HUES64 (cell line): ENCODE data around the gene SNX19.

ENCODE experiments used
- H3K27ac ChIP-seq: 2 replicates; pipeline ENCODE4 v1.7.0; 2013; ENCODE audit warnings: low read depth, low read length, inconsistent platforms
- H3K27me3 ChIP-seq: 2 replicates; pipeline ENCODE4 v1.6.1; 2013; ENCODE audit warnings: mild to moderate bottlenecking, low read length; ENCODE audit not compliant: insufficient read depth
- H3K36me3 ChIP-seq: 2 replicates; pipeline ENCODE4 v1.6.1; 2013; ENCODE audit warnings: mild to moderate bottlenecking, low read length; ENCODE audit not compliant: insufficient read depth
- H3K4me1 ChIP-seq: 2 replicates; pipeline ENCODE4 v1.6.1; 2013; ENCODE audit warnings: mild to moderate bottlenecking, low read length, moderate library complexity; ENCODE audit not compliant: insufficient read depth
- H3K4me3 ChIP-seq: 2 replicates; pipeline ENCODE4 v1.5.1; 2013; ENCODE audit warnings: mild to moderate bottlenecking, low read length, moderate library complexity
- H3K9ac ChIP-seq: 2 replicates; pipeline ENCODE4 v1.6.1; 2013; ENCODE audit warnings: mild to moderate bottlenecking, low read depth, low read length
- H3K9me3 ChIP-seq: 2 replicates; pipeline ENCODE4 v1.6.1; 2013; ENCODE audit warnings: low read depth, low read length; ENCODE audit not compliant: insufficient read depth
- WGBS: fragments of 150-250, 120-280 bp; methylation state at CpG from one replicate; pipeline ENCODE4 v1.1.7; 2013; ENCODE audit warnings: missing lambda C conversion rate; 5-methylcytosine and 5-hydroxymethylcytosine counted together

The SNX19 gene

DNA sequence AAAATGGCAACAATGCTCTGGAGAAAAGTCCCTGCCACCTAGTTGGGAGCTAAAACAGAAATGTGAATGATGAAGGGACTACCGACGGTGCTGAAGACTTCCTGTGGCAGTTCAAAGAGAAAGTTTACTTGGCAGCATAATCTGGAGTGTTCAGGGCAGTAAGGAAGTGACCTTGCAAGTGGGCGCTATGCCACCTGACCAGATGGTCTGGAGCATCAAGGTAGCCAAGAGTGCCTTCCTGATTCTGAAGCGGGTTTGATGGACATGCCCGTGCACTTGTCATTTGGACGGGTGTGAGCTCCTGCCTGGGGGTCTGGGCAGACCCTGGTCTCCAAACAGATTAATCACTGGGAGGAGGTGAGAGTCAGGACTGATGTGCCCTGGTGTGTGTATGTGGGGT lies 1.8 kb upstream of the SNX19 start:
- H3K36me3 ChIP-seq, result peaks cover 18% of the 10 kb centered on the region
- no peak overlapping the region for H3K27ac ChIP-seq
- 96% methylated on average over 6 of the region's 6 CpGs for WGBS
- peaks cover 7% of the 10 kb centered on the region for H3K4me1 ChIP-seq
- H3K9me3 ChIP-seq, result no peaks in the 10 kb centered on the region
- H3K4me3 ChIP-seq, result no peak overlapping the region
- H3K27me3 ChIP-seq, result peaks cover 17% of the 10 kb centered on the region
- no peak overlapping the region for H3K9ac ChIP-seq

DNA sequence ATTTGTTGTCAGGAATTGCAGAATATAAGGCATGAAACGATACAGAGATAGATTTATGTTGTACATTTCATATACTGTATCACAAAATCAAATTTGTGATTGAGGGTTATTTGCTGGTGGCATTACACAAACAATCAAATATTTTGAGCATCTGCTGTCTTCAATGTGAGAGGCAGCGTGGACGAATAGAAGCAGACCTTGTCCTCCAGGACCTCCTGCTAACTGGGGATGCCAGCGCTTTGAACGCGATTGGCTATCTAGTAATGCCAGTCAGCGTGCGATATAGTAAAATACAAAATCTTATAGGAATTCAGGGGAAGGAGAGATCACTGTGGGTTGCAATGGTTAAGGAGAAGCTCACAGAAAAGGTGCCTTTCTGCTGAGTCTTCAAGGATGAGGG lies 631 bp upstream of the SNX19 start:
- H3K4me1 ChIP-seq, result peaks cover 7% of the 10 kb centered on the region
- no peak overlapping the region for H3K27ac ChIP-seq
- peaks cover 21% of the 10 kb centered on the region for H3K36me3 ChIP-seq
- 91% methylated on average over 7 of the region's 8 CpGs for WGBS
- H3K9ac ChIP-seq, result peak overlapping the region; percentile 31
- H3K9me3 ChIP-seq, result no peaks in the 10 kb centered on the region
- peaks cover 17% of the 10 kb centered on the region for H3K27me3 ChIP-seq
- H3K4me3 ChIP-seq, result peak overlapping the region; percentile 93

GRCh38 chr11:130915603-130916237 lies 559 bp downstream of the SNX19 start:
- H3K27me3 ChIP-seq, result peaks cover 17% of the 10 kb centered on the region
- peak overlapping the region; percentile 93 for H3K4me3 ChIP-seq
- peaks cover 29% of the 10 kb centered on the region for H3K36me3 ChIP-seq
- peaks cover 7% of the 10 kb centered on the region for H3K4me1 ChIP-seq
- no peaks in the 10 kb centered on the region for H3K9me3 ChIP-seq
- peak overlapping the region; percentile 88 for H3K9ac ChIP-seq
- peak overlapping the region; percentile 37; the same call in 1 of the 2 replicates for H3K27ac ChIP-seq
- WGBS, result 49% methylated on average over 21 of the region's 21 CpGs

DNA sequence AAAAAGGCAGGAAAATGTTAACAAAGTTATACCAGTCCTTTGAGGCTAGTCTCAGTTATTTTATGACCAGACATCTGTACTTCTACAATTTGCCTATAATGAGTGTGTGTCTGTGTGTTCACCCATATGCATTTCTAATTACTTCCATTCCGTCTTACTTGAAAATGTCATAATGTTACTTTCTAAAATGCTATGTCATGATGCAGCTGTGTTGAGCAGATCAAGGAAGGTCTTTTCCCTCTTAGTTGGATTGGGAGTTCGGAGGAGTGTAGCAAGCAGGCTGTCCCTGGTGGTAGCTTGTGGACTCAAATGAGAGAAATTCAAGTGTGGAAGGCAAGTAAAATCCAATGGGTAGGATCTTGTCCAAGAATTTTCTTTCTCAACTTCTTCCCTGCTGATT lies 3.0 kb downstream of the SNX19 start:
- Histone ChIP-seq H3K27me3 (peaks cover 17% of the 10 kb centered on the region), H3K9me3 (no peaks in the 10 kb centered on the region), H3K27ac (no peak overlapping the region), H3K9ac (no peak overlapping the region), H3K4me3 (no peak overlapping the region), H3K36me3 (peaks cover 53% of the 10 kb centered on the region), H3K4me1 (peaks cover 3% of the 10 kb centered on the region; the same call in 1 of the 2 replicates)
- WGBS, result 84% methylated on average over 1 of the region's 2 CpGs

GRCh38 chr11:130912552-130912951 lies 3.7 kb downstream of the SNX19 start:
- Histone ChIP-seq H3K27ac (no peak overlapping the region), H3K9me3 (no peaks in the 10 kb centered on the region), H3K9ac (no peak overlapping the region), H3K4me1 (peaks cover 3% of the 10 kb centered on the region; the same call in 1 of the 2 replicates), H3K36me3 (peaks cover 60% of the 10 kb centered on the region), H3K27me3 (peaks cover 10% of the 10 kb centered on the region), H3K4me3 (no peak overlapping the region)
- WGBS, result 92% methylated on average over 4 of the region's 6 CpGs

DNA sequence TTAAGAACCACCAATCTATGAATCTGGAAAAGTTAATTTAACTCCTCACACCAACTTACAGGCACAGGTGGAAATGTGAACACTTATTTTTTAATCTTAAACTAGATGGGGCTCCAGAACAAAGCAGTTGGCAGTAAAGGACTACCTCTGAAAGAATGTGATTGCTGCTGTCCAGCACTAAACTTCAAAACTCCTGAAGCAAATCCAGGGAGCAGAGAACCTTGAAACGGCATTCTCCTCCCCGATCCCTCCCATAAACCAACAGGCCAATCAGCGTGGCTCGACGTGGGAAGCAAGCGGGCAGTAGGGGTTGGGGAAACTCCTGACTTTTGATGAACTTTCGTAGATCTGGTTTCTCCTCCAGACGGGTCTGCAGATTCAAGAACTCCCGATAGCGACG lies 5.0 kb downstream of the SNX19 start:
- H3K9ac ChIP-seq, result no peak overlapping the region
- H3K9me3 ChIP-seq, result no peaks in the 10 kb centered on the region
- WGBS, result 92% methylated on average over 11 of the region's 11 CpGs
- H3K27me3 ChIP-seq, result no peaks in the 10 kb centered on the region
- peaks cover 73% of the 10 kb centered on the region for H3K36me3 ChIP-seq
- no peak overlapping the region for H3K27ac ChIP-seq
- H3K4me3 ChIP-seq, result no peak overlapping the region
- H3K4me1 ChIP-seq, result peaks cover 3% of the 10 kb centered on the region; the same call in 1 of the 2 replicates

- Histone ChIP-seq H3K9ac (no peak overlapping the region), H3K9me3 (no peaks in the 10 kb centered on the region), H3K36me3 (peaks cover 87% of the 10 kb centered on the region), H3K27me3 (no peaks in the 10 kb centered on the region), H3K4me1 (no peaks in the 10 kb centered on the region), H3K4me3 (no peak overlapping the region), H3K27ac (no peak overlapping the region)
- WGBS, result 92% methylated on average over 1 of the region's 1 CpG
Observed at GRCh38 chr11:130909650-130910049, 6.6 kb downstream of the SNX19 start.

DNA sequence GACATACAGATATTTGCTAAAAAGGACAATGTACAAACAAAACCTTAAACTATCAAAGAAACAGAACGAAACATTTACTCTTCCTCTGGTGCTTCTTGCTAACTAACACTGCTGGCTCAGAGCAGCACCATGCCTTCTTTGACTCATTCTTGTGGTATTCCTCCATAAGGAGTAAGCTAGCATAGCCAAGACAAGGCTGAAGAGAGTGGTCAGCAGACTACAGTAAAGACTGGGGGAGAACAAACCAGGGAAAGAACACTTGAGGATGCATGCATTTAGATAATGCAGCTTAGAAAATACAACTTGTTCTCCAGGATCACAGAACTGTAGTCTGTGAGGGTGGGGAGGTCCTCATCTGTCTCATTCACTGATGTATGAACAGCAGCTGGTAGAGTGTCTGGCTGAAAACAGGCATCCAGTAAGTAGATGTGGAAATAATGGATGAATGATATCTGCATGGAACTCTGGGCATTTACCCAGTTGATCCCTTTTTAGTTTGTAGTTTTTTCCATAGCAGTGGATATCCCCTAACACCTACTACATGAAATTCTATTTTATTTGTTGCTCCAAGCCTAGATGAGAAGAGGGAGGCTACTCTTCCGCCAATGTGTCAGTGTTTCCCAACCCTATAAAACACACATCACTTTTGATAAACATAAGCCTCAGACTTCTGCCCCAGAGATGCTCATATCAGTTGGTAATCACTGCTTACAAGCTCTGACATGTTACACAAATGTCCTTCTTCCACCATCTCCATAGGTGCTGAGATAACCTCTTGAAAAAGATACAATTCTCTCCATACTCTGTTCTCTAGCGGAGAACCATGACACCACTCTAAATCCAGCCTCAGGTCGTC lies 7.3 kb downstream of the SNX19 start:
- Histone ChIP-seq H3K36me3 (peaks cover 87% of the 10 kb centered on the region), H3K27ac (no peak overlapping the region), H3K9me3 (no peaks in the 10 kb centered on the region), H3K4me1 (no peaks in the 10 kb centered on the region), H3K9ac (no peak overlapping the region), H3K27me3 (no peaks in the 10 kb centered on the region), H3K4me3 (no peak overlapping the region)
- WGBS, result 92% methylated on average over 4 of the region's 4 CpGs

- no peak overlapping the region for H3K9ac ChIP-seq
- H3K27me3 ChIP-seq, result no peaks in the 10 kb centered on the region
- H3K36me3 ChIP-seq, result peaks cover 86% of the 10 kb centered on the region
- 97% methylated on average over 6 of the region's 6 CpGs for WGBS
- no peaks in the 10 kb centered on the region for H3K9me3 ChIP-seq
- no peak overlapping the region for H3K27ac ChIP-seq
- H3K4me3 ChIP-seq, result no peak overlapping the region
- H3K4me1 ChIP-seq, result no peaks in the 10 kb centered on the region
Observed at GRCh38 chr11:130908061-130908460, 8.2 kb downstream of the SNX19 start.

DNA sequence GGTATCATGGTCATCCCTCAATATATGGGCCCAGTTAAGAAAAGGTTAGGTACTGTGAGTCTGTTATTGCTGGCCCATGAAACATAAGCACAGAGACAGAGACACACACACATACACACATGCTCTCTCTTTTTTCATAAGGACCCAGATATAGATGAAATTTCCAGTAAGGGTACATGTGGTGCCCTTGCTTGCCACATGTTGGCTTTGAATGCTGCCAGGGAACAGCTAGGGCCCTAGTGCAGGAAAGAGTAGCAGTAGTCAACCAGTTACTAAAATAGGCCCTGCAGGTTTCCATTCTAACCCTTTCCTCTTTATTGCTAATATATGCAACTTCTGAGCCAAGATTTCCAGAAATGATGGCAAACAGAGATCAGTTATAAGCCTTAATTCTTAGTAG lies 9.1 kb downstream of the SNX19 start:
- H3K4me1 ChIP-seq, result no peaks in the 10 kb centered on the region
- peaks cover 92% of the 10 kb centered on the region for H3K36me3 ChIP-seq
- H3K27ac ChIP-seq, result no peak overlapping the region
- no peak overlapping the region for H3K9ac ChIP-seq
- no peaks in the 10 kb centered on the region for H3K27me3 ChIP-seq
- no peak overlapping the region for H3K4me3 ChIP-seq
- H3K9me3 ChIP-seq, result no peaks in the 10 kb centered on the region

DNA sequence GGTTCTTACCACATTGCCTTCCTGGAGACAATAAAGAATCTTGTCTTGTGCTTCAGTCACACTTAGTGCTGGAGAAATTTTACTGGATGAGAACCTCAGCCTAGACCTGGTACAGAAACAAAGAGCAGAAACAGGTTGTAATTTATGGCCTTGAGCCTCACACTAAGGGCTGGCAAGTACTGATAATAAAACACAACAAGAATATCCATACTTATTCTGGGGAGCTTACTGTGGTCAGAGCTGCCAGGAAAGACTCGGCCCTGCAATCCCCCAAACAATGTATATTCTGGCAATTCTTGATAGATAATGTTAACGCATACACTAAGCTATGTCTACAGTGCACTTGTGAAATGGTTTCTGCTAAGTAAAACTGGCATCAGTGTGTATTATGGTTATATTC lies 9.7 kb downstream of the SNX19 start:
- Histone ChIP-seq H3K4me3 (no peak overlapping the region), H3K9ac (no peak overlapping the region), H3K36me3 (peaks cover 94% of the 10 kb centered on the region), H3K9me3 (no peaks in the 10 kb centered on the region), H3K27me3 (no peaks in the 10 kb centered on the region), H3K4me1 (no peaks in the 10 kb centered on the region), H3K27ac (no peak overlapping the region)
- 100% methylated on average over 1 of the region's 2 CpGs for WGBS
